ENCODE measurements around the gene CYTH1. TPM values are rescaled to one million over a fixed set of nuclear protein-coding genes. Genes with fewer than 3 reads are reported as not detected.

Gene CYTH1
- total RNA-seq, 1 experiment from 2014 or later = 40.3 TPM

DNA sequence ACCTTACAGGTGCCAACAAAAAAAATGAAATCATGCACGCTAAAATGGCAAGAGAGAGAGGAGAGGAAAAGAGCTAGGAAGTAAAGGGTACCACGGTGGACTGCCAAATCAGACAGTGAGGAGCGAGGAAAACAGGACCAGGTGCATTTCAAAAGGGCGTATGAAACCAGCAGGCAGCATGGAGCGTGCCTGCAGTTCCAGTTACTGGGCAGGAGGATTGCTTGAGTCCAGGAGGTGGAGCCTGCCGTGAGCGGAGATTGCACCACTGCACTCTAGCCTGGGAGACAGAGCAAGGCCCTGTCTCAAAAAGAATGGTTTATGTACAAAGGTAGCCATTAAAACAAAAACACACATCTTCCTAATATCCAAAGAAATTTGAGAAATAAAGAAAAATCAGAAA, 42.2 kb upstream of the CYTH1 start:
- Histone ChIP-seq H3K4me3 (no peak overlapping the region), H2AFZ (no peak overlapping the region), H3K4me1 (replicated peaks; ENCODE audit: insufficient read depth) (no peaks in the 10 kb centered on the region), H3K9me3 (ENCODE audit: insufficient read depth, low read depth) (no peaks in the 10 kb centered on the region), H3K79me2 (ENCODE audit: low read depth) (no peaks in the 10 kb centered on the region), H3K36me3 (ENCODE audit: low read depth) (peaks cover 4% of the 10 kb centered on the region; the same call in 1 of the 2 replicates), H3K4me2 (no peak overlapping the region), H4K20me1 (ENCODE audit: insufficient read depth) (no peaks in the 10 kb centered on the region; the same call in 1 of the 2 replicates), H3F3A (ENCODE audit: insufficient read depth, low read depth) (no peaks in the 10 kb centered on the region), H3K9me2 (ENCODE audit: insufficient read depth) (no peaks in the 10 kb centered on the region), H3K27ac (no peak overlapping the region), H3K27me3 (ENCODE audit: insufficient read depth, low read depth) (no peaks in the 10 kb centered on the region)
- no peak for TF ChIP-seq EZH2 (IDR thresholded peaks at IDR 0.05; ENCODE audit: low read depth)
- TF ChIP-seq, protein P1, sequence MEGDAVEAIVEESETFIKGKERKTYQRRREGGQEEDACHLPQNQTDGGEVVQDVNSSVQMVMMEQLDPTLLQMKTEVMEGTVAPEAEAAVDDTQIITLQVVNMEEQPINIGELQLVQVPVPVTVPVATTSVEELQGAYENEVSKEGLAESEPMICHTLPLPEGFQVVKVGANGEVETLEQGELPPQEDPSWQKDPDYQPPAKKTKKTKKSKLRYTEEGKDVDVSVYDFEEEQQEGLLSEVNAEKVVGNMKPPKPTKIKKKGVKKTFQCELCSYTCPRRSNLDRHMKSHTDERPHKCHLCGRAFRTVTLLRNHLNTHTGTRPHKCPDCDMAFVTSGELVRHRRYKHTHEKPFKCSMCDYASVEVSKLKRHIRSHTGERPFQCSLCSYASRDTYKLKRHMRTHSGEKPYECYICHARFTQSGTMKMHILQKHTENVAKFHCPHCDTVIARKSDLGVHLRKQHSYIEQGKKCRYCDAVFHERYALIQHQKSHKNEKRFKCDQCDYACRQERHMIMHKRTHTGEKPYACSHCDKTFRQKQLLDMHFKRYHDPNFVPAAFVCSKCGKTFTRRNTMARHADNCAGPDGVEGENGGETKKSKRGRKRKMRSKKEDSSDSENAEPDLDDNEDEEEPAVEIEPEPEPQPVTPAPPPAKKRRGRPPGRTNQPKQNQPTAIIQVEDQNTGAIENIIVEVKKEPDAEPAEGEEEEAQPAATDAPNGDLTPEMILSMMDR (conservative IDR thresholded peaks at IDR 0.05) = no peak
- intact Hi-C loops (cut with micrococcal nuclease; ENCODE audit: unreplicated experiment) = no loop called here
- BruUV-seq (replicated peaks) = no TSS peak
- ChIA-PET CTCF (no interaction called here), POLR2A (ENCODE audit: unreplicated experiment) (no interaction called here)
- DNase-seq = no peak

DNA sequence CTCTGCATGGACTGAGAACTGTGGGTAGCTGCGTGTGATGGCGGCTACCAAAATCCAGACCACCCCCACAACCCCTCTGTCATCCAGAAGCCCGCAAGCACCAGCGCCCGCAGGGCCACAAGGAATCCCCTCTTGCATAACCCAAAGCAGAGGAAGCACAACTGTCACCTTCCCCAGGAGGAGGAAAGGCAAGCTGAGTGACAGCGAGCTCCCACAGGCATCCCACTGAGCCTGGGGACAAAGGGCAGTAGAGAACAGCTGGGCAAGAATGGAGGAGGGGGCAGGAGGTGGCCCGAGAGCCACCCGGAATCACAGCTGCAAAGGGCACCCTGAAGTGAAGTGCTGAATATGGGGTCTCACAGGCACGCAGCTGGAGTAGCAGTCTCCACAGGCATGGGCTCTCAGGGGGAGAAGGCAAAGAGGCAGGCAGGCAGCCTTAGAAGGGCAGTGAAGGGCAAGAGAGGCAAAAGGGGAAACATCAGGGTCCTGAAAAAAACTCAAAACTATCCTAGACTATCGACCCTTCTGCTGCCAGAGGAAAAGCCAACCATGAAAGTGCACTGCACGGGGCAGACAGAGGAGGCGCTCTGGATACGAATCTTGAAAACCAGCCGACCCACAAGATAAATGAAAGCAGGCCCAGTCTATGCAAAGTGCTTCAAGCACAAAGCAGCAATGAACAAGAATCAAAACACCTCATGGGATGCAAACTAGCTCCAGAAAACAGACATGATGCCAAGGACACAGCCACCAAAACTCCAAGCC, 41.4 kb upstream of the CYTH1 start:
- H4K20me1 ChIP-seq (ENCODE audit: insufficient read depth) = no peaks in the 10 kb centered on the region; the same call in 1 of the 2 replicates
- TF ChIP-seq, protein P1 (conservative IDR thresholded peaks at IDR 0.05) = no peak
- TF ChIP-seq EZH2 (IDR thresholded peaks at IDR 0.05; ENCODE audit: low read depth) = no peak
- BruUV-seq (replicated peaks) = no TSS peak
- H3K27ac ChIP-seq = no peak overlapping the region
- no peak overlapping the region for H3K4me2 ChIP-seq
- no peaks in the 10 kb centered on the region for H3K9me2 ChIP-seq (ENCODE audit: insufficient read depth)
- H3K4me1 ChIP-seq (replicated peaks; ENCODE audit: insufficient read depth) = no peaks in the 10 kb centered on the region
- no peaks in the 10 kb centered on the region for H3F3A ChIP-seq (ENCODE audit: insufficient read depth, low read depth)
- H3K9me3 ChIP-seq (ENCODE audit: insufficient read depth, low read depth) = no peaks in the 10 kb centered on the region
- intact Hi-C loops (cut with micrococcal nuclease; ENCODE audit: unreplicated experiment) = no loop called here
- H2AFZ ChIP-seq = no peak overlapping the region
- ChIA-PET POLR2A (ENCODE audit: unreplicated experiment) (no interaction called here), CTCF (no interaction called here)
- H3K4me3 ChIP-seq = no peak overlapping the region
- no peaks in the 10 kb centered on the region for H3K27me3 ChIP-seq (ENCODE audit: insufficient read depth, low read depth)
- DNase-seq = no peak
- H3K79me2 ChIP-seq (ENCODE audit: low read depth) = no peaks in the 10 kb centered on the region
- peaks cover 4% of the 10 kb centered on the region; the same call in 1 of the 2 replicates for H3K36me3 ChIP-seq (ENCODE audit: low read depth)

- Histone ChIP-seq H3K9me2 (ENCODE audit: insufficient read depth) (no peaks in the 10 kb centered on the region), H3K4me1 (replicated peaks; ENCODE audit: insufficient read depth) (no peaks in the 10 kb centered on the region), H3K79me2 (ENCODE audit: low read depth) (no peaks in the 10 kb centered on the region), H2AFZ (no peak overlapping the region), H3K9me3 (ENCODE audit: insufficient read depth, low read depth) (no peaks in the 10 kb centered on the region), H3K27me3 (ENCODE audit: insufficient read depth, low read depth) (no peaks in the 10 kb centered on the region), H3K36me3 (ENCODE audit: low read depth) (peaks cover 4% of the 10 kb centered on the region; the same call in 1 of the 2 replicates), H3F3A (ENCODE audit: insufficient read depth, low read depth) (no peaks in the 10 kb centered on the region), H4K20me1 (ENCODE audit: insufficient read depth) (no peaks in the 10 kb centered on the region; the same call in 1 of the 2 replicates), H3K4me2 (no peak overlapping the region), H3K27ac (no peak overlapping the region), H3K4me3 (no peak overlapping the region)
- ChIA-PET CTCF (no interaction called here), POLR2A (ENCODE audit: unreplicated experiment) (no interaction called here)
- no peak for DNase-seq
- intact Hi-C loops (cut with micrococcal nuclease; ENCODE audit: unreplicated experiment) = no loop called here
- no TSS peak for BruUV-seq (replicated peaks)
- TF ChIP-seq, protein P1 (conservative IDR thresholded peaks at IDR 0.05) = no peak
- TF ChIP-seq EZH2 (IDR thresholded peaks at IDR 0.05; ENCODE audit: low read depth) = no peak
Observed at GRCh38 chr17:78822552-78822951, 40.5 kb upstream of the CYTH1 start.
